ENCODE measurements around the gene PRICKLE1. TPM values are rescaled to one million over a fixed set of nuclear protein-coding genes. Genes with fewer than 3 reads are reported as not detected.

PRICKLE1 gene
- total RNA-seq, 2 donors from 2014 or later, result 7.6 to 19.7 TPM

GRCh38 chr12:42538203-42538602, 51.3 kb downstream of the PRICKLE1 start:
- H3K4me3 ChIP-seq, result no peak overlapping the region

GRCh38 chr12:42534184-42534838, 55.2 kb downstream of the PRICKLE1 start:
- H3K4me3 ChIP-seq, result no peak overlapping the region
- no peaks in the 10 kb centered on the region for H3K36me3 ChIP-seq
- TF ChIP-seq CTCF (IDR thresholded peaks at IDR 0.05), result no peak
- H3K4me1 ChIP-seq, result no peaks in the 10 kb centered on the region
- no peaks in the 10 kb centered on the region for H3K9me3 ChIP-seq
- no peaks in the 10 kb centered on the region for H3K27me3 ChIP-seq
- DNase-seq (ENCODE audit: low spot score), result no peak
- H3K27ac ChIP-seq, result no peak overlapping the region

More at GRCh38 chr12:42538203-42538602, 51.3 kb downstream of the PRICKLE1 start:
- Histone ChIP-seq H3K36me3 (no peaks in the 10 kb centered on the region), H3K27ac (no peak overlapping the region), H3K4me1 (no peaks in the 10 kb centered on the region), H3K27me3 (no peaks in the 10 kb centered on the region), H3K9me3 (no peaks in the 10 kb centered on the region)
- TF ChIP-seq CTCF (IDR thresholded peaks at IDR 0.05), result no peak
- DNase-seq (ENCODE audit: low spot score), result no peak

- no peak for DNase-seq (ENCODE audit: low spot score)
- no peaks in the 10 kb centered on the region for H3K4me1 ChIP-seq
- no peaks in the 10 kb centered on the region for H3K9me3 ChIP-seq
- no peak overlapping the region for H3K4me3 ChIP-seq
- TF ChIP-seq CTCF (IDR thresholded peaks at IDR 0.05), result no peak
- H3K27me3 ChIP-seq, result no peaks in the 10 kb centered on the region
- H3K27ac ChIP-seq, result no peak overlapping the region
- no peaks in the 10 kb centered on the region for H3K36me3 ChIP-seq
Observed at GRCh38 chr12:42530284-42530683, 59.3 kb downstream of the PRICKLE1 start.

GRCh38 chr12:42525444-42525843, 64.1 kb downstream of the PRICKLE1 start:
- no peaks in the 10 kb centered on the region for H3K9me3 ChIP-seq
- no peaks in the 10 kb centered on the region for H3K36me3 ChIP-seq
- no peak overlapping the region for H3K4me3 ChIP-seq
- DNase-seq (ENCODE audit: low spot score), result no peak
- H3K4me1 ChIP-seq, result no peaks in the 10 kb centered on the region
- no peaks in the 10 kb centered on the region for H3K27me3 ChIP-seq
- no peak for TF ChIP-seq CTCF (IDR thresholded peaks at IDR 0.05)
- H3K27ac ChIP-seq, result no peak overlapping the region

- no peaks in the 10 kb centered on the region for H3K9me3 ChIP-seq
- no peaks in the 10 kb centered on the region for H3K27me3 ChIP-seq
- no peak for DNase-seq (ENCODE audit: low spot score)
- no peak overlapping the region for H3K27ac ChIP-seq
- no peak for TF ChIP-seq CTCF (IDR thresholded peaks at IDR 0.05)
- H3K4me3 ChIP-seq, result no peak overlapping the region
- H3K36me3 ChIP-seq, result no peaks in the 10 kb centered on the region
- no peaks in the 10 kb centered on the region for H3K4me1 ChIP-seq
Observed at GRCh38 chr12:42524716-42525115, 64.8 kb downstream of the PRICKLE1 start.

- no peak for TF ChIP-seq CTCF (IDR thresholded peaks at IDR 0.05)
- Histone ChIP-seq H3K9me3 (peaks cover 0 to 7% of the 10 kb centered on the region in 2 donors), H3K27me3 (no peaks in the 10 kb centered on the region), H3K4me1 (no peaks in the 10 kb centered on the region), H3K4me3 (no peak overlapping the region), H3K36me3 (no peaks in the 10 kb centered on the region), H3K27ac (no peak overlapping the region)
- DNase-seq (ENCODE audit: low spot score), result no peak
Observed at GRCh38 chr12:42516573-42516972, 73.0 kb downstream of the PRICKLE1 start.

All from right atrium auricular region (tissue), 2 donors.